Heart left ventricle (tissue), 16 donors: ENCODE measurements around the gene APOOL. TPM values are rescaled to one million over a fixed set of nuclear protein-coding genes. Genes with fewer than 3 reads are reported as not detected.

Source experiments
- ATAC-seq, 4 donors: fragments of 200-7000 bp; cut with Tn5 transposase; one replicate each; pipeline ENCODE4 v1.9.1; 2020 to 2022; ENCODE audit warnings: moderate library complexity in 4 of 4, mild to moderate bottlenecking in 3 of 4, moderate number of reproducible peaks in 1 of 4
- DNase-seq, 5 donors: peaks; one replicate each; pipeline ENCODE4 v3.0.0-alpha.2; 2020
- H3K27ac ChIP-seq, 12 donors: fragments of 200-600 bp; sonication (generic) in 4 of 12; one replicate each; pipeline versions ENCODE4 v1.5.0 to v1.8.0; 2016 to 2022; ENCODE audit warnings: mild to moderate bottlenecking in 2 of 12
- H3K27me3 ChIP-seq, 9 donors: fragments of 200-600 bp; sonication (generic) in 2 of 9; one replicate each; pipeline versions ENCODE4 v1.5.1 to v1.8.0; 2016 to 2022; ENCODE audit warnings: mild to moderate bottlenecking in 3 of 9
- H3K36me3 ChIP-seq, 9 donors: fragments of 200-600 bp; sonication (generic) in 2 of 9; one replicate each; pipeline versions ENCODE4 v1.5.0 to v1.8.0; 2018 to 2022; ENCODE audit warnings: mild to moderate bottlenecking in 2 of 9
- H3K4me1 ChIP-seq, 12 donors: fragments of 200-600 bp; sonication (generic) in 4 of 12; one replicate each; pipeline versions ENCODE4 v1.5.0 to v1.8.0; 2016 to 2022; ENCODE audit warnings: mild to moderate bottlenecking in 3 of 12
- H3K4me3 ChIP-seq, 12 donors: fragments of 200-600 bp; sonication (generic) in 4 of 12; one replicate each; pipeline versions ENCODE4 v1.5.0 to v1.8.0; 2017 to 2022; ENCODE audit warnings: mild to moderate bottlenecking in 9 of 12, moderate library complexity in 4 of 12
- H3K9me3 ChIP-seq, 12 donors: fragments of 200-600 bp; sonication (generic) in 4 of 12; one replicate each; pipeline versions ENCODE4 v1.5.0 to v1.8.0; 2016 to 2022; ENCODE audit warnings: mild to moderate bottlenecking in 1 of 12
- POLR2A ChIP-seq, 2 donors: fragments of 450-650 bp; IDR thresholded peaks; one replicate each; pipeline ENCODE4 v1.6.1; 2017; ENCODE audit warnings: antibody characterized with exemption in 2 of 2, mild to moderate bottlenecking in 2 of 2, moderate library complexity in 2 of 2
- WGBS, 4 donors: extraction: QIAGEN DNeasy Blood & Tissue Kit in 2 of 4; methylation state at CpG; one replicate each; pipeline versions ENCODE4 v1.1.5 to v1.1.7; 2013 to 2018; 5-methylcytosine and 5-hydroxymethylcytosine counted together
- intact Hi-C, 10 donors: fragments of 100-400 bp; cut with DNase I; formaldehyde crosslinking; loops; one replicate each; pipeline versions ENCODE4 v1.11.1 to v1.14.2; 2022
- polyA plus RNA-seq, 2 donors: library from polyadenylated mRNA; stranded (reverse); fragments of 200-250 nt; gene quantifications; one replicate each; pipeline ENCODE4 v1.2.3, GENCODE V29; 2013
- total RNA-seq, 9 donors: library from RNA; depleted of rRNA in 2 of 9; stranded (reverse); fragments of >200 nt in 2 of 9; fragmentation: NEBNext Ultra II Directional in 3 of 9; extraction: Animal tissue kit (Norgen Biotek cat#: 25700) in 3 of 9; gene quantifications; one replicate each; pipeline versions ENCODE4 v1.1.0 to v1.2.4, GENCODE V29; 2016 to 2023
- TF ChIP-seq, protein P1 (sequence below), 12 donors: fragments of 200-600 bp; sonication (generic) in 4 of 12; IDR thresholded peaks; one replicate each; pipeline versions ENCODE4 v1.5.0 to v1.8.0; 2018 to 2022; ENCODE audit warnings: antibody characterized with exemption in 12 of 12, mild to moderate bottlenecking in 5 of 12
- donor health status: ischemic (EF 13 %, LVEDD 7.1; RV severe dilation, severe dysfunction).
- donor health status: healthy with polysubstance abuse.
- donor health status: DM: no; HTN: yes; CAD: no.
- donor health status: DM: no; HTN: no; CAD: no.
- donor health status: ischemic (EF 25% LVEDD 6.9; RV normal size, moderate dysfunction).
- donor health status: ischemic (EF 25% LVEDD 5.7; RV mildly dilated, moderate dysfunction).
- donor health status: healthy.
- donor health status: DM: yes; HTN: yes; CAD: no.
- donor health status: ischemic (EF 35%, LVEDD 5.7; RV mildly dilated, moderate dysfunction).
- donor health status: nonischemic (EF 11% LVEDD 7.7; RV severe dilation, severe dysfunction).
- donor health status: DM: yes; HTN: yes; CAD: no.
- donor health status: PGD.
- donor health status: ischemic (EF 29% LVEDD 5.4; RV normal size, mild dysfunction).
- donor health status: nonischemic (EF 23%, LVEDD 6.1; RV moderate dilation, normal function).

Gene APOOL
- total and polyA plus RNA-seq, 11 donors = 5.7 to 63.0 (median 47.8) TPM

DNA sequence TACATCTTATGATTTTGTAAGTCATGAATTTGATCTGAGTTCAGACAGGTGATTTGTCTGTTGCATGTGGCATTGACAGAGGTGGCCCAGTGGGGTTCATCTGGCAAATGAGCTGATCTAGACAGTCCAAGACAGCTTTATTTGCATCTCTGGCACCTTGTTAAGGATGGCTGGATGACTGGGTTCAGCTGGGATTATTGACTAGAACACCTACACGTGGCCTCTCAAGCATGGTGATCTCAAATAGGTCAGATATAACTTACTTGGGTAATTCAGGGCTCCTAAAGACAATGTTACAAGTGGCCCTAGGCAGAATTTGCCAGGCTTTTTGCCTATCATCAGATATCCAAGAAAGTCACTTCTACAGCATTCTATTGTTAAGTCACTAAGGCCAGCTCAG lies 48.0 kb downstream of the APOOL start:
- Histone ChIP-seq H3K4me3 (no peak overlapping the region), H3K4me1 (peaks cover 0 to 5% (median 0%) of the 10 kb centered on the region in 12 donors), H3K27ac (no peak overlapping the region), H3K36me3 (peaks cover 0 to 9% (median 0%) of the 10 kb centered on the region in 9 donors), H3K9me3 (no peaks in the 10 kb centered on the region), H3K27me3 (no peaks in the 10 kb centered on the region)
- no peak for ATAC-seq
- intact Hi-C loops = loop anchor here in 8 of 10 donors (5.0 to 10.0 kb wide), 3 partner anchors 317 to 324 kb away; no protein-coding TSS in a partner anchor
- 50 to 91% (median 68%) methylated on average over 1 of the region's 1 CpG for WGBS, 4 donors
- TF ChIP-seq POLR2A (IDR thresholded peaks at IDR 0.05) = no peak
- TF ChIP-seq, protein P1, sequence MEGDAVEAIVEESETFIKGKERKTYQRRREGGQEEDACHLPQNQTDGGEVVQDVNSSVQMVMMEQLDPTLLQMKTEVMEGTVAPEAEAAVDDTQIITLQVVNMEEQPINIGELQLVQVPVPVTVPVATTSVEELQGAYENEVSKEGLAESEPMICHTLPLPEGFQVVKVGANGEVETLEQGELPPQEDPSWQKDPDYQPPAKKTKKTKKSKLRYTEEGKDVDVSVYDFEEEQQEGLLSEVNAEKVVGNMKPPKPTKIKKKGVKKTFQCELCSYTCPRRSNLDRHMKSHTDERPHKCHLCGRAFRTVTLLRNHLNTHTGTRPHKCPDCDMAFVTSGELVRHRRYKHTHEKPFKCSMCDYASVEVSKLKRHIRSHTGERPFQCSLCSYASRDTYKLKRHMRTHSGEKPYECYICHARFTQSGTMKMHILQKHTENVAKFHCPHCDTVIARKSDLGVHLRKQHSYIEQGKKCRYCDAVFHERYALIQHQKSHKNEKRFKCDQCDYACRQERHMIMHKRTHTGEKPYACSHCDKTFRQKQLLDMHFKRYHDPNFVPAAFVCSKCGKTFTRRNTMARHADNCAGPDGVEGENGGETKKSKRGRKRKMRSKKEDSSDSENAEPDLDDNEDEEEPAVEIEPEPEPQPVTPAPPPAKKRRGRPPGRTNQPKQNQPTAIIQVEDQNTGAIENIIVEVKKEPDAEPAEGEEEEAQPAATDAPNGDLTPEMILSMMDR (IDR thresholded peaks at IDR 0.05) = no peak
- no peak for DNase-seq

DNA sequence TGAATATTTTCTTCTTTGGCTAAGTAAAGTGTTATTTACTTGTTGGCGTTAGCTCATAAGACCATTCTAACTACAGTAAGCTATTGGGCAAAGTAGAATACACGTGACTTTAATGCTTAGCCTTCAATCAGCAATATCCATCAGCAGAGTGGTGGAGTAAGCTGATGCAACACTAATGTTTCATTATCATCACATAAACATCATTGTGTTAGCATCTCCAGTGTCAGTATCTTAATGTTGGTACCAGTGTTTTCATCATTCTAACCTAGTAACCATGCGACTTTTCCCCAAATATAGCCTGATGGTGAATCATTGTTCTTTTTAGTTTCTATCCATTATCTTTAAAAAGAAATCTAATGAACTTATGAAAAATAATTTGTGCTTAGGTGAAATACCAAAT lies 48.5 kb downstream of the APOOL start:
- no peak for TF ChIP-seq POLR2A (IDR thresholded peaks at IDR 0.05)
- TF ChIP-seq, protein P1 (IDR thresholded peaks at IDR 0.05) = no peak
- no peaks in the 10 kb centered on the region for H3K27me3 ChIP-seq
- ATAC-seq = no peak
- H3K4me1 ChIP-seq = peaks cover 0 to 5% (median 0%) of the 10 kb centered on the region in 12 donors
- 38 to 57% (median 53%) methylated on average over 3 of the region's 3 CpGs for WGBS, 4 donors
- H3K9me3 ChIP-seq = no peaks in the 10 kb centered on the region
- H3K4me3 ChIP-seq = no peak overlapping the region
- no peak overlapping the region for H3K27ac ChIP-seq
- intact Hi-C loops = loop anchor here in 8 of 10 donors (5.0 to 10.0 kb wide), 3 partner anchors 317 to 325 kb away; no protein-coding TSS in a partner anchor
- DNase-seq = no peak
- H3K36me3 ChIP-seq = peaks cover 0 to 7% (median 0%) of the 10 kb centered on the region in 9 donors

DNA sequence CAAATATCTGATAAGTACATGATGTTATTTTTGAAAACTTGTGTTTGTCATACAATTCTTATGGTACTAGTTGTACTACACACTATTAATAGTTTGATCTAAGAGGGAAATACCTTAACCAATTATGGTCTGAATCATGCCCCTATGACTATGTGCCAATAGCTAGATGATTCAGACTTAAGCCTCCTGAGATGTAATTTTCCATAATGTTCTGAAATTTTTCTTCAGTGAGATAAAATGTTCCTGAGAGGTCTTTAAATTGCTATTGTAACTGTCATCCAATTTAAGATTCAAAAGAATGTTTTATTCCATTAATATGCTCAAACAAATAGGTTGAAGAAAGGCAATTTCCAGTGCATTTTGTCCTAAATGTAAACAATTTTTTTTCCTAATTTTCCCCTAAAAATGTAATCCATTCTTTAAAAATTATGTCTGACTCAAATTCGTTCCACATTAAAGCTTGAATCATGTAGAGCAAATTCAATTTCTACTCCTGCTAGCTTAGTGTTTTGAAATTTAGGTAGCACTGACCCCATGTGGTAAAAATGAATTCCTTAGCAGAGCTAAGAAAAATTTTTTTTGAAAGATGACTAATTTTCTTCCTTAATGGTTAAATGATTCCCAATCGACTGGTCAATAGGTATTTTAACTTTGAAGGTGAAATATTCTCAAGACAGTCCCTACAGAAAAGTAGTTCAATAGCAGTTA lies 49.1 kb downstream of the APOOL start:
- H3K9me3 ChIP-seq = no peaks in the 10 kb centered on the region
- no peak overlapping the region for H3K27ac ChIP-seq
- ATAC-seq = no peak

More for the DNA sequence above, 49.1 kb downstream of the APOOL start:
- 33 to 69% (median 52%) methylated on average over 2 of the region's 2 CpGs for WGBS, 4 donors
- Histone ChIP-seq H3K27me3 (no peaks in the 10 kb centered on the region), H3K4me1 (peaks cover 0 to 5% (median 0%) of the 10 kb centered on the region in 12 donors), H3K4me3 (no peak overlapping the region), H3K36me3 (peaks cover 0 to 6% (median 0%) of the 10 kb centered on the region in 9 donors)
- no peak for DNase-seq
- no peak for TF ChIP-seq POLR2A (IDR thresholded peaks at IDR 0.05)
- TF ChIP-seq, protein P1 (IDR thresholded peaks at IDR 0.05) = peak in 10 of 12 donors; percentile 12 to 47 (median 34)
- intact Hi-C loops = loop anchor here in 8 of 10 donors (5.0 to 10.0 kb wide), 3 partner anchors 318 to 325 kb away; no protein-coding TSS in a partner anchor
